Astrocyte (in vitro differentiated cells and primary cell): ENCODE results near the gene RNU2-1. TPM values are rescaled to one million over a fixed set of nuclear protein-coding genes. Genes with fewer than 3 reads are reported as not detected.

Experiments
- DNase-seq: peaks from one replicate; pipeline ENCODE4 v3.0.0-alpha.2; 2010; ENCODE audit warnings: low read depth
- FAIRE-seq: peaks from 2 replicates; lab custom pipeline; 2011; peaks lifted over from hg19 to GRCh38; lab: Jason Lieb, UNC
- H2AFZ ChIP-seq: 2 replicates; pipeline ENCODE4 v1.6.0; 2012; ENCODE audit warnings: low read depth, low read length, inconsistent platforms
- H3K27ac ChIP-seq: 2 replicates; pipeline ENCODE4 v1.5.1; 2011; ENCODE audit warnings: low read depth, low read length, inconsistent platforms
- H3K27me3 ChIP-seq: 2 replicates; pipeline ENCODE4 v1.6.0; 2011; ENCODE audit warnings: low read length, inconsistent platforms; ENCODE audit not compliant: insufficient read depth
- H3K36me3 ChIP-seq: 2 replicates; pipeline ENCODE4 v1.5.1; 2011; ENCODE audit warnings: low read length, inconsistent platforms; ENCODE audit not compliant: insufficient read depth
- H3K4me1 ChIP-seq: 2 replicates; pipeline ENCODE4 v1.5.1; 2011; ENCODE audit warnings: low read length, inconsistent platforms; ENCODE audit not compliant: insufficient read depth
- H3K4me2 ChIP-seq: 2 replicates; pipeline ENCODE4 v1.6.0; 2012; ENCODE audit warnings: low read length, inconsistent platforms
- H3K4me3 ChIP-seq: 2 replicates; pipeline ENCODE4 v1.5.1; 2011; ENCODE audit warnings: low read depth, mild to moderate bottlenecking, low read length, inconsistent platforms; ENCODE audit not compliant: insufficient read depth
- H3K79me2 ChIP-seq: 2 replicates; pipeline ENCODE4 v1.6.0; 2012; ENCODE audit warnings: mild to moderate bottlenecking, low read length, inconsistent platforms; ENCODE audit not compliant: insufficient read depth
- H3K9ac ChIP-seq: 2 replicates; pipeline ENCODE4 v1.6.0; 2012; ENCODE audit warnings: mild to moderate bottlenecking, low read length, inconsistent platforms
- H3K9me3 ChIP-seq: 2 replicates; pipeline ENCODE4 v1.5.1; 2012; ENCODE audit warnings: low read depth, mild to moderate bottlenecking, low read length, inconsistent platforms; ENCODE audit not compliant: insufficient read depth
- H4K20me1 ChIP-seq: 2 replicates; pipeline ENCODE4 v1.6.0; 2012; ENCODE audit warnings: low read length, inconsistent platforms; ENCODE audit not compliant: insufficient read depth
- H3K27ac Mint-ChIP-seq: one replicate; pipeline ENCODE4 v1.8.0; 2021; ENCODE audit warnings: mild to moderate bottlenecking, mixed read lengths; ENCODE audit not compliant: unreplicated experiment
- H3K27me3 Mint-ChIP-seq: one replicate; pipeline ENCODE4 v1.8.0; 2021; ENCODE audit warnings: low read depth, mixed read lengths; ENCODE audit not compliant: unreplicated experiment
- H3K36me3 Mint-ChIP-seq: one replicate; pipeline ENCODE4 v1.8.0; 2021; ENCODE audit warnings: low read depth, mixed read lengths; ENCODE audit not compliant: unreplicated experiment
- H3K4me1 Mint-ChIP-seq: one replicate; pipeline ENCODE4 v1.8.0; 2021; ENCODE audit warnings: low read depth, mixed read lengths; ENCODE audit not compliant: unreplicated experiment
- H3K4me3 Mint-ChIP-seq: one replicate; pipeline ENCODE4 v1.8.0; 2021; ENCODE audit warnings: mild to moderate bottlenecking, moderate library complexity, mixed read lengths; ENCODE audit not compliant: unreplicated experiment
- H3K9me3 Mint-ChIP-seq: one replicate; pipeline ENCODE4 v1.8.0; 2021; ENCODE audit warnings: mild to moderate bottlenecking, mixed read lengths; ENCODE audit not compliant: unreplicated experiment
- EZH2 ChIP-seq: IDR thresholded peaks from 2 replicates; pipeline ENCODE4 v1.6.1; 2012; ENCODE audit warnings: mild to moderate bottlenecking, low read length, inconsistent platforms; ENCODE audit not compliant: insufficient read depth
- total RNA-seq: library from RNA; stranded (reverse); gene quantifications from 2 replicates; pipeline ENCODE4 v1.2.1, GENCODE V29; 2021
- TF ChIP-seq, protein P1 (sequence below): IDR thresholded peaks from 2 replicates; pipeline ENCODE4 v1.5.1; 2011; ENCODE audit warnings: low read depth, mild to moderate bottlenecking, inconsistent platforms, low read length, moderate library complexity; ENCODE audit not compliant: insufficient read depth

RNU2-1 gene
- total RNA-seq, 1 donor from 2014 or later = 4,186 TPM

DNA sequence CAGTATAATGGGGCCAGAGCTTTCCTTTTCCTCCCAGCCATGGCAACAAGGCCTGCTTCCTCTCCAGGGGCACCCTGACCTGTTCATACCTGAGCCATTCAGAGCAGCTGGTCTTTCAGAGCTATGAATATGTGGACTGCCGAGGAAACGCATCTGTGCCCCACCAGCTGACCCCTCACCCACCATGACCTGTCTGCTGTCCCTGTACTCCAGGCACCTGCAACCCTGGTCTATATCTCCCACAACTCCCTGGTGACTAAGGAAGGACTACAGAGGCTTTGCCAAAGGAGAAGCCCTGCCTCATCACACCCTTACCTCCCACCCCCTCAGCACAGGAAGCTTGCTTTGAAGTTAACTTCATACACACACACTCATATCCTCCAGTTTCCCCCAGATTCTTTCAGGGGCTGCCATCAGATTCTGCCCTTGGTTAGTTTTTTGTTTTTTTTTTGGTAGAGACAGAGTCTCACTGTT, 16.1 kb downstream of the RNU2-1 start:
- Mint-ChIP-seq H3K4me3 (no peak overlapping the region), H3K9me3 (no peaks in the 10 kb centered on the region), H3K27ac (no peak overlapping the region), H3K36me3 (peaks cover 30% of the 10 kb centered on the region), H3K4me1 (peaks cover 4% of the 10 kb centered on the region), H3K27me3 (no peaks in the 10 kb centered on the region)
- TF ChIP-seq, protein P1, sequence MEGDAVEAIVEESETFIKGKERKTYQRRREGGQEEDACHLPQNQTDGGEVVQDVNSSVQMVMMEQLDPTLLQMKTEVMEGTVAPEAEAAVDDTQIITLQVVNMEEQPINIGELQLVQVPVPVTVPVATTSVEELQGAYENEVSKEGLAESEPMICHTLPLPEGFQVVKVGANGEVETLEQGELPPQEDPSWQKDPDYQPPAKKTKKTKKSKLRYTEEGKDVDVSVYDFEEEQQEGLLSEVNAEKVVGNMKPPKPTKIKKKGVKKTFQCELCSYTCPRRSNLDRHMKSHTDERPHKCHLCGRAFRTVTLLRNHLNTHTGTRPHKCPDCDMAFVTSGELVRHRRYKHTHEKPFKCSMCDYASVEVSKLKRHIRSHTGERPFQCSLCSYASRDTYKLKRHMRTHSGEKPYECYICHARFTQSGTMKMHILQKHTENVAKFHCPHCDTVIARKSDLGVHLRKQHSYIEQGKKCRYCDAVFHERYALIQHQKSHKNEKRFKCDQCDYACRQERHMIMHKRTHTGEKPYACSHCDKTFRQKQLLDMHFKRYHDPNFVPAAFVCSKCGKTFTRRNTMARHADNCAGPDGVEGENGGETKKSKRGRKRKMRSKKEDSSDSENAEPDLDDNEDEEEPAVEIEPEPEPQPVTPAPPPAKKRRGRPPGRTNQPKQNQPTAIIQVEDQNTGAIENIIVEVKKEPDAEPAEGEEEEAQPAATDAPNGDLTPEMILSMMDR = no peak
- TF ChIP-seq EZH2 = no peak
- Histone ChIP-seq H3K4me1 (peaks cover 4% of the 10 kb centered on the region), H3K4me3 (no peak overlapping the region), H3K27me3 (no peaks in the 10 kb centered on the region), H2AFZ (no peak overlapping the region), H4K20me1 (peaks cover 15% of the 10 kb centered on the region), H3K9me3 (no peaks in the 10 kb centered on the region), H3K4me2 (no peak overlapping the region), H3K9ac (no peak overlapping the region), H3K27ac (no peak overlapping the region), H3K79me2 (peaks cover 10% of the 10 kb centered on the region), H3K36me3 (peaks cover 27% of the 10 kb centered on the region)
- FAIRE-seq = no peak
- DNase-seq = no peak

DNA sequence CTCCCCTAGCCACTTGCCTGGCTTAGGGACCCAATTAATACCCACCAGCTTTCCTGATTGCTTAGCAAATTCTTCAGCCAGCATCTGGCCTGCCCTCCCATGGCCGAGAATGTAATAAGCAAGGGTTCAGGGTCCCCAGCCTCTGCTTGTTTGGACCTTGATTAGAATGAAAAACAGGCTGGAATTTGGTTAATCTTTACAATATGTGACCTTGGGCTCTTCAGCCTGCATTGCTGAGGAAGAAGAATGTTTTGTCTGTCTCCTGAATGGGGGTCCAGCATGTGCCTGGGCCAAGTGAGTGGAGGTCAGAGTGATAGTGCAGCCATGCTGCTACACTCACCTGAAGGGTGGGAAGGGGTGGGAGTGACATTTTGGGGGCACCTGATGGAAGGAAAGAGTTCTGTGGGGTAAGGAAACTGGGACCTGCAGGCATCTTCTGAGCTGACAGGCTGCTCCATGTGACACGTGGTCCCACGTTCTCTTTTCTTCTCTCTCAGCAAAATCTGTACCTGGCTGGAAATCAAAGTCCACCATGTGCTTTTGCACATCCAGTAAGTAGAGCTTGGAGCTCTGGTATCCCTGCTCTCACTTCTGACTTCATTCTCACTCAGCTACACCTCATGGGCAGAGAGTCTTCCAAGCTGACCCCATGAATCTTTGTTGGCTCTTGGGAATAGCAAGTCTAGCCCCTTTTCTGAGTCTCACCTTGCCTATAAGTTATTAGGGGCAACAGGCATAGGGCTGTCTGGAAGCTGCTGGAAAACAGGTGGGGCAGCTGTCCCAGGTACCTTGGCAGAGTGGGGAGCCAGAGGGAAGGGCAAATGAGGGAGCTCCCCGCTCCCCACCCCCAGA, 16.8 kb downstream of the RNU2-1 start:
- Mint-ChIP-seq H3K27me3 (no peaks in the 10 kb centered on the region), H3K4me3 (no peak overlapping the region), H3K9me3 (no peaks in the 10 kb centered on the region), H3K4me1 (peaks cover 6% of the 10 kb centered on the region), H3K36me3 (peaks cover 30% of the 10 kb centered on the region), H3K27ac (no peak overlapping the region)
- H3K27ac ChIP-seq = no peak overlapping the region
- H3K79me2 ChIP-seq = peaks cover 16% of the 10 kb centered on the region
- DNase-seq (no peak), FAIRE-seq (no peak)
- no peaks in the 10 kb centered on the region for H3K9me3 ChIP-seq
- peaks cover 27% of the 10 kb centered on the region for H3K36me3 ChIP-seq
- no peak overlapping the region for H3K9ac ChIP-seq
- H3K4me3 ChIP-seq = no peak overlapping the region
- H3K4me2 ChIP-seq = no peak overlapping the region
- H3K4me1 ChIP-seq = peaks cover 5% of the 10 kb centered on the region
- no peak overlapping the region for H2AFZ ChIP-seq
- peaks cover 15% of the 10 kb centered on the region for H4K20me1 ChIP-seq
- TF ChIP-seq, protein P1 = no peak
- no peak for TF ChIP-seq EZH2
- H3K27me3 ChIP-seq = no peaks in the 10 kb centered on the region

DNA sequence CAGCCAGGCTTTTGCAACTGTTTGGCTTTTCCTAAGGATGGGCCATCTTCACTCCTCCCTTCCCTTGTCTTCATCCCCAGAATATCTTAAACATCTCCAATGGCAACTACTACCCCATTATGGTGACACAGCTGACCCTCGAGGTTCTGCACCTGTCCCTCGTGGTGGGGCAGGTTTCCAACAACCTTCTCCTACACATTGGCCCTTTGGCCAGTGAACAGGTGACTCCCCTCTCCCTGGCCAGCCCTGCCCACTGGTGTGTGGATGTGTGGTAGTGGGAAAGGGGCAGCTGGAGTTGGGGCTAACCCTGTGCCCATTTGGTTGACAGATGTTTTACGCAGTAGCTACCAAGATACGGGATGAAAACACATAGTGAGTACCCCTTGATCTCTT, 17.4 kb downstream of the RNU2-1 start:
- no peak overlapping the region for H3K4me3 ChIP-seq
- H4K20me1 ChIP-seq = peaks cover 15% of the 10 kb centered on the region
- H2AFZ ChIP-seq = no peak overlapping the region
- Mint-ChIP-seq H3K9me3 (no peaks in the 10 kb centered on the region), H3K4me3 (no peak overlapping the region), H3K4me1 (peaks cover 6% of the 10 kb centered on the region), H3K27ac (no peak overlapping the region), H3K36me3 (peaks cover 30% of the 10 kb centered on the region), H3K27me3 (no peaks in the 10 kb centered on the region)
- no peak overlapping the region for H3K9ac ChIP-seq
- DNase-seq (no peak), FAIRE-seq (no peak)
- TF ChIP-seq EZH2 = no peak
- TF ChIP-seq, protein P1 = no peak
- no peak overlapping the region for H3K27ac ChIP-seq
- H3K27me3 ChIP-seq = no peaks in the 10 kb centered on the region
- peaks cover 27% of the 10 kb centered on the region for H3K36me3 ChIP-seq
- H3K9me3 ChIP-seq = no peaks in the 10 kb centered on the region
- no peak overlapping the region for H3K4me2 ChIP-seq
- H3K4me1 ChIP-seq = peaks cover 5% of the 10 kb centered on the region
- peaks cover 16% of the 10 kb centered on the region for H3K79me2 ChIP-seq
